GM18502 (cell line): Measurements from ENCODE around the gene PIANP.

Experiments
- ATAC-seq: cut with Tn5 transposase; IDR thresholded peaks from one replicate; pipeline ENCODE4 v1.9.1; 2021; ENCODE audit warnings: mild to moderate bottlenecking; ENCODE audit not compliant: unreplicated experiment, poor library complexity

The PIANP gene

GRCh38 chr12:6684609-6685008, 16.0 kb downstream of the PIANP start:
- ATAC-seq, result no peak

- no peak for ATAC-seq
These were observed 23.7 kb downstream of the PIANP start for GRCh38 chr12:6676962-6677361.

GRCh38 chr12:6672143-6672542, 28.5 kb downstream of the PIANP start:
- no peak for ATAC-seq

- ATAC-seq, result no peak
These were observed 32.9 kb downstream of the PIANP start for GRCh38 chr12:6667559-6668210.

- ATAC-seq, result no peak
These were observed 34.4 kb downstream of the PIANP start for GRCh38 chr12:6666211-6666610.

- no peak for ATAC-seq
These were observed 35.7 kb downstream of the PIANP start for GRCh38 chr12:6664902-6665301.

GRCh38 chr12:6662906-6663742, 37.5 kb downstream of the PIANP start, which contains the start of gene ING4:
TSS of gene ING4 (minus strand) at chr12:6663119. CDS start at chr12:6663101, 18 bp downstream.
- ATAC-seq, result peak; percentile 97

- no peak for ATAC-seq
These were observed 38.1 kb downstream of the PIANP start for GRCh38 chr12:6662602-6662905.

GRCh38 chr12:6653987-6654386, 46.6 kb downstream of the PIANP start:
- no peak for ATAC-seq

- no peak for ATAC-seq
These were observed 47.3 kb downstream of the PIANP start for GRCh38 chr12:6653342-6653741.

- ATAC-seq, result no peak
These were observed 48.2 kb downstream of the PIANP start for GRCh38 chr12:6652391-6652790.

GRCh38 chr12:6650832-6651231, 49.8 kb downstream of the PIANP start:
- ATAC-seq, result no peak

- ATAC-seq, result no peak
These were observed 53.5 kb downstream of the PIANP start, which contains the start of gene ACRBP for GRCh38 chr12:6647083-6647604. TSS of gene ACRBP (minus strand) at chr12:6647432. CDS start at chr12:6647366, 66 bp downstream.

GRCh38 chr12:6646276-6647082, 54.1 kb downstream of the PIANP start:
- no peak for ATAC-seq

- no peak for ATAC-seq
These were observed 55.7 kb downstream of the PIANP start for GRCh38 chr12:6644903-6645302.

- ATAC-seq, result no peak
These were observed 56.4 kb downstream of the PIANP start for GRCh38 chr12:6644257-6644596.
